Smooth muscle cell of the pulmonary artery (primary cell): ENCODE results near the gene OPN5. TPM values are rescaled to one million over a fixed set of nuclear protein-coding genes. Genes with fewer than 3 reads are reported as not detected.

Source experiments
- total RNA-seq: library from RNA; depleted of rRNA; stranded (reverse); fragments of >200 nt; gene quantifications from 2 replicates; pipeline ENCODE4 v1.2.3, GENCODE V29; 2014

OPN5 gene
- total RNA-seq: not detected in 2 replicates

GRCh38 chr6:47781732-47782131 lies at the start of gene OPN5:
Gene OPN5 (plus strand): TSS chr6:47782032. CDS start chr6:47782067, 35 bp downstream.

Other genes with a start within 250 kb of the OPN5 start
- 0.07 and 0.10 TPM in 2 replicates for gene ADGRF4, start 83.5 kb upstream of the OPN5 start, total RNA-seq